Heart left ventricle (tissue), 16 donors: ENCODE data around the gene TMEM51. TPM values are rescaled to one million over a fixed set of nuclear protein-coding genes. Genes with fewer than 3 reads are reported as not detected.

Experiments used
- ATAC-seq, 4 donors: fragments of 200-7000 bp; cut with Tn5 transposase; one replicate each; pipeline ENCODE4 v1.9.1; 2020 to 2022; ENCODE audit warnings: moderate library complexity in 4 of 4, mild to moderate bottlenecking in 3 of 4, moderate number of reproducible peaks in 1 of 4
- DNase-seq, 5 donors: peaks; one replicate each; pipeline ENCODE4 v3.0.0-alpha.2; 2020
- H3K27ac ChIP-seq, 12 donors: fragments of 200-600 bp; sonication (generic) in 4 of 12; one replicate each; pipeline versions ENCODE4 v1.5.0 to v1.8.0; 2016 to 2022; ENCODE audit warnings: mild to moderate bottlenecking in 2 of 12
- H3K27me3 ChIP-seq, 9 donors: fragments of 200-600 bp; sonication (generic) in 2 of 9; one replicate each; pipeline versions ENCODE4 v1.5.1 to v1.8.0; 2016 to 2022; ENCODE audit warnings: mild to moderate bottlenecking in 3 of 9
- H3K36me3 ChIP-seq, 9 donors: fragments of 200-600 bp; sonication (generic) in 2 of 9; one replicate each; pipeline versions ENCODE4 v1.5.0 to v1.8.0; 2018 to 2022; ENCODE audit warnings: mild to moderate bottlenecking in 2 of 9
- H3K4me1 ChIP-seq, 12 donors: fragments of 200-600 bp; sonication (generic) in 4 of 12; one replicate each; pipeline versions ENCODE4 v1.5.0 to v1.8.0; 2016 to 2022; ENCODE audit warnings: mild to moderate bottlenecking in 3 of 12
- H3K4me3 ChIP-seq, 12 donors: fragments of 200-600 bp; sonication (generic) in 4 of 12; one replicate each; pipeline versions ENCODE4 v1.5.0 to v1.8.0; 2017 to 2022; ENCODE audit warnings: mild to moderate bottlenecking in 9 of 12, moderate library complexity in 4 of 12
- H3K9me3 ChIP-seq, 12 donors: fragments of 200-600 bp; sonication (generic) in 4 of 12; one replicate each; pipeline versions ENCODE4 v1.5.0 to v1.8.0; 2016 to 2022; ENCODE audit warnings: mild to moderate bottlenecking in 1 of 12
- POLR2A ChIP-seq, 2 donors: fragments of 450-650 bp; IDR thresholded peaks; one replicate each; pipeline ENCODE4 v1.6.1; 2017; ENCODE audit warnings: antibody characterized with exemption in 2 of 2, mild to moderate bottlenecking in 2 of 2, moderate library complexity in 2 of 2
- WGBS, 4 donors: extraction: QIAGEN DNeasy Blood & Tissue Kit in 2 of 4; methylation state at CpG; one replicate each; pipeline versions ENCODE4 v1.1.5 to v1.1.7; 2013 to 2018; 5-methylcytosine and 5-hydroxymethylcytosine counted together
- intact Hi-C, 10 donors: fragments of 100-400 bp; cut with DNase I; formaldehyde crosslinking; loops; one replicate each; pipeline versions ENCODE4 v1.11.1 to v1.14.2; 2022
- polyA plus RNA-seq, 2 donors: library from polyadenylated mRNA; stranded (reverse); fragments of 200-250 nt; gene quantifications; one replicate each; pipeline ENCODE4 v1.2.3, GENCODE V29; 2013
- total RNA-seq, 9 donors: library from RNA; depleted of rRNA in 2 of 9; stranded (reverse); fragments of >200 nt in 2 of 9; fragmentation: NEBNext Ultra II Directional in 3 of 9; extraction: Animal tissue kit (Norgen Biotek cat#: 25700) in 3 of 9; gene quantifications; one replicate each; pipeline versions ENCODE4 v1.1.0 to v1.2.4, GENCODE V29; 2016 to 2023
- TF ChIP-seq, protein P1 (sequence below), 12 donors: fragments of 200-600 bp; sonication (generic) in 4 of 12; IDR thresholded peaks; one replicate each; pipeline versions ENCODE4 v1.5.0 to v1.8.0; 2018 to 2022; ENCODE audit warnings: antibody characterized with exemption in 12 of 12, mild to moderate bottlenecking in 5 of 12
- donor health status: ischemic (EF 13 %, LVEDD 7.1; RV severe dilation, severe dysfunction).
- donor health status: healthy with polysubstance abuse.
- donor health status: DM: no; HTN: yes; CAD: no.
- donor health status: DM: no; HTN: no; CAD: no.
- donor health status: ischemic (EF 25% LVEDD 6.9; RV normal size, moderate dysfunction).
- donor health status: ischemic (EF 25% LVEDD 5.7; RV mildly dilated, moderate dysfunction).
- donor health status: healthy.
- donor health status: DM: yes; HTN: yes; CAD: no.
- donor health status: ischemic (EF 35%, LVEDD 5.7; RV mildly dilated, moderate dysfunction).
- donor health status: nonischemic (EF 11% LVEDD 7.7; RV severe dilation, severe dysfunction).
- donor health status: DM: yes; HTN: yes; CAD: no.
- donor health status: PGD.
- donor health status: ischemic (EF 29% LVEDD 5.4; RV normal size, mild dysfunction).
- donor health status: nonischemic (EF 23%, LVEDD 6.1; RV moderate dilation, normal function).

Gene TMEM51
- total and polyA plus RNA-seq, 11 donors: 2.0 to 9.5 (median 3.8) TPM

DNA sequence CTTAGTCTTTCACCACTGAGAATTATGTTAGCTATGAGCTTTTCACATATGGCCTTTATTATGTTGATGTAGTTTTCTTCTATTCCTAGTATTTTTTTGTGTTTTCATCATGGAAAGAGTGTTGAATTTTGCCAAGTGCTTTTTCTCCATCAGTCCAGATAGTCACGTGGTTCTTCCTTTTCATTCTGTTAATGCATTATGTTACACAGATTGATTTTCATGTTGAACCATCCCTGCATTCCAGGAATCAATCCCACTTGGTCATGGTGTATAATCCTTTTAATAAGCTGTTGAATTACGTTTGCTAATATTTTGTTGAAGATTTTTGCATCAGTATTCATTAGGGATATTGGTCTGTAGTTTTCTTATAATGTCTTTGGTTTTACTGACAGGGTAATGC is 111.2 kb downstream of the TMEM51 start:
- 81 to 88% (median 85%) methylated on average over 2 of the region's 2 CpGs for WGBS, 4 donors

More for the DNA sequence above, 111.2 kb downstream of the TMEM51 start:
- intact Hi-C loops: no loop called here
- DNase-seq (no peak), ATAC-seq (no peak)
- no peaks in the 10 kb centered on the region for H3K36me3 ChIP-seq
- TF ChIP-seq, protein P1, sequence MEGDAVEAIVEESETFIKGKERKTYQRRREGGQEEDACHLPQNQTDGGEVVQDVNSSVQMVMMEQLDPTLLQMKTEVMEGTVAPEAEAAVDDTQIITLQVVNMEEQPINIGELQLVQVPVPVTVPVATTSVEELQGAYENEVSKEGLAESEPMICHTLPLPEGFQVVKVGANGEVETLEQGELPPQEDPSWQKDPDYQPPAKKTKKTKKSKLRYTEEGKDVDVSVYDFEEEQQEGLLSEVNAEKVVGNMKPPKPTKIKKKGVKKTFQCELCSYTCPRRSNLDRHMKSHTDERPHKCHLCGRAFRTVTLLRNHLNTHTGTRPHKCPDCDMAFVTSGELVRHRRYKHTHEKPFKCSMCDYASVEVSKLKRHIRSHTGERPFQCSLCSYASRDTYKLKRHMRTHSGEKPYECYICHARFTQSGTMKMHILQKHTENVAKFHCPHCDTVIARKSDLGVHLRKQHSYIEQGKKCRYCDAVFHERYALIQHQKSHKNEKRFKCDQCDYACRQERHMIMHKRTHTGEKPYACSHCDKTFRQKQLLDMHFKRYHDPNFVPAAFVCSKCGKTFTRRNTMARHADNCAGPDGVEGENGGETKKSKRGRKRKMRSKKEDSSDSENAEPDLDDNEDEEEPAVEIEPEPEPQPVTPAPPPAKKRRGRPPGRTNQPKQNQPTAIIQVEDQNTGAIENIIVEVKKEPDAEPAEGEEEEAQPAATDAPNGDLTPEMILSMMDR (IDR thresholded peaks at IDR 0.05): no peak
- no peak for TF ChIP-seq POLR2A (IDR thresholded peaks at IDR 0.05)
- H3K9me3 ChIP-seq: peaks cover 0 to 14% (median 0%) of the 10 kb centered on the region in 12 donors
- H3K27ac ChIP-seq: no peak overlapping the region
- H3K4me1 ChIP-seq: peaks cover 0 to 42% (median 5%) of the 10 kb centered on the region in 12 donors
- H3K4me3 ChIP-seq: no peak overlapping the region
- peaks cover 0 to 3% (median 0%) of the 10 kb centered on the region in 9 donors for H3K27me3 ChIP-seq

Other genes starting within 250 kb of the TMEM51 start
- gene FHAD1, start 93.5 kb downstream of the TMEM51 start, total RNA-seq: 1 to 10 TPM in 1 of 9 donors, under 1 TPM in 5, not detected in 3; 0.07 to 1.1 (median 0.18) TPM
- gene FHAD1, start 93.5 kb downstream of the TMEM51 start, polyA plus RNA-seq: under 1 TPM in 1 of 2 donors, not detected in 1; 0.06 TPM